Measurements from ENCODE around the gene OTOF. TPM values are rescaled to one million over a fixed set of nuclear protein-coding genes. Genes with fewer than 3 reads are reported as not detected.

OTOF gene
- total RNA-seq, 1 experiment from 2014 or later = 0.10 TPM

- TF ChIP-seq, protein P1, sequence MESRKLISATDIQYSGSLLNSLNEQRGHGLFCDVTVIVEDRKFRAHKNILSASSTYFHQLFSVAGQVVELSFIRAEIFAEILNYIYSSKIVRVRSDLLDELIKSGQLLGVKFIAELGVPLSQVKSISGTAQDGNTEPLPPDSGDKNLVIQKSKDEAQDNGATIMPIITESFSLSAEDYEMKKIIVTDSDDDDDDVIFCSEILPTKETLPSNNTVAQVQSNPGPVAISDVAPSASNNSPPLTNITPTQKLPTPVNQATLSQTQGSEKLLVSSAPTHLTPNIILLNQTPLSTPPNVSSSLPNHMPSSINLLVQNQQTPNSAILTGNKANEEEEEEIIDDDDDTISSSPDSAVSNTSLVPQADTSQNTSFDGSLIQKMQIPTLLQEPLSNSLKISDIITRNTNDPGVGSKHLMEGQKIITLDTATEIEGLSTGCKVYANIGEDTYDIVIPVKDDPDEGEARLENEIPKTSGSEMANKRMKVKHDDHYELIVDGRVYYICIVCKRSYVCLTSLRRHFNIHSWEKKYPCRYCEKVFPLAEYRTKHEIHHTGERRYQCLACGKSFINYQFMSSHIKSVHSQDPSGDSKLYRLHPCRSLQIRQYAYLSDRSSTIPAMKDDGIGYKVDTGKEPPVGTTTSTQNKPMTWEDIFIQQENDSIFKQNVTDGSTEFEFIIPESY (IDR thresholded peaks at IDR 0.05; ENCODE audit: extremely low read depth, insufficient replicate concordance, low read length) = no peak
- TF ChIP-seq, protein P2, sequence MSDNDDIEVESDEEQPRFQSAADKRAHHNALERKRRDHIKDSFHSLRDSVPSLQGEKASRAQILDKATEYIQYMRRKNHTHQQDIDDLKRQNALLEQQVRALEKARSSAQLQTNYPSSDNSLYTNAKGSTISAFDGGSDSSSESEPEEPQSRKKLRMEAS (IDR thresholded peaks at IDR 0.05) = no peak
- TF ChIP-seq ELF1 (IDR thresholded peaks at IDR 0.05; ENCODE audit: borderline replicate concordance, low read depth) (no peak), CEBPB (IDR thresholded peaks at IDR 0.05; ENCODE audit: low read depth) (no peak)
These were observed 67.1 kb downstream of the OTOF start (continued) for GRCh38 chr2:26410764-26411243.

GRCh38 chr2:26409785-26410184, 68.1 kb downstream of the OTOF start:
- Histone ChIP-seq H3K36me3 (ENCODE audit: control insufficient read depth in 1 of 2, insufficient read depth in 2 of 2, low read length in 2 of 2) (no peaks in the 10 kb centered on the region), H3K27me3 (ENCODE audit: insufficient read depth, low read length) (no peaks in the 10 kb centered on the region), H3K9ac (ENCODE audit: low read length) (no peak overlapping the region), H3K9me2 (ENCODE audit: insufficient read depth) (no peaks in the 10 kb centered on the region), H3K4me3 (replicated peaks in 1 of 2; ENCODE audit: low read depth in 1 of 2, low read length in 2 of 2) (no peak overlapping the region), H2AFZ (ENCODE audit: low read depth, low read length, poor library complexity, severe bottlenecking) (no peak overlapping the region), H4K20me1 (ENCODE audit: insufficient read depth) (no peaks in the 10 kb centered on the region; the same call in 1 of the 2 replicates), H3K27ac (ENCODE audit: low read depth, low read length) (no peak overlapping the region), H3K79me2 (ENCODE audit: insufficient read depth, low read length) (no peaks in the 10 kb centered on the region), H3K4me1 (ENCODE audit: control insufficient read depth in 1 of 2, insufficient read depth in 2 of 2, low read length in 2 of 2) (no peaks in the 10 kb centered on the region), H3K9me3 (ENCODE audit: control insufficient read depth in 1 of 2, insufficient read depth in 1 of 2, low read depth in 1 of 2, low read length in 2 of 2) (no peaks in the 10 kb centered on the region), H3K4me2 (ENCODE audit: low read length) (no peak overlapping the region)
- intact Hi-C loops (cut with micrococcal nuclease) = loop anchor here (1.0 kb wide), 1 partner anchor 46 kb away; no protein-coding TSS in a partner anchor
- CTCF ChIA-PET = no interaction called here
- ATAC-seq (no peak), DNase-seq (ENCODE audit: low read depth, low spot score) (no peak)
- POLR2A ChIA-PET = no interaction called here
- no TSS peak for BruUV-seq (replicated peaks)
- RAD21 ChIA-PET (ENCODE audit: low non-redundant PET in 1 of 2, low total read pairs in 2 of 2, uncharacterized antibody in 2 of 2, unreplicated experiment in 2 of 2) = no interaction called here
- TF ChIP-seq CEBPB (IDR thresholded peaks at IDR 0.05; ENCODE audit: low read depth) (no peak), ZNF274 (IDR thresholded peaks at IDR 0.05; ENCODE audit: low read depth, low read length) (no peak), POLR2A (IDR thresholded peaks at IDR 0.05; ENCODE audit: borderline replicate concordance, extremely low read depth, insufficient read depth, insufficient read length) (no peak), ELF1 (IDR thresholded peaks at IDR 0.05; ENCODE audit: borderline replicate concordance, low read depth) (no peak), CBX3 (IDR thresholded peaks at IDR 0.05; ENCODE audit: low read depth) (no peak), JUND (IDR thresholded peaks at IDR 0.05) (no peak), FOSL1 (IDR thresholded peaks at IDR 0.05; ENCODE audit: low read depth) (no peak), SIN3A (IDR thresholded peaks at IDR 0.05; ENCODE audit: low read depth) (no peak), SRF (IDR thresholded peaks at IDR 0.05; ENCODE audit: low read depth) (no peak), YY1 (IDR thresholded peaks at IDR 0.05; ENCODE audit: extremely low read depth, insufficient replicate concordance, low read depth, low read length) (no peak), POLR2AphosphoS5 (IDR thresholded peaks at IDR 0.05; ENCODE audit: low read depth, low read length) (no peak), EZH2phosphoT487 (IDR thresholded peaks at IDR 0.05; ENCODE audit: borderline replicate concordance) (no peak), EZH2 (IDR thresholded peaks at IDR 0.05) (no peak), ZFX (IDR thresholded peaks at IDR 0.05) (no peak), TCF7L2 (IDR thresholded peaks at IDR 0.05; ENCODE audit: borderline replicate concordance, extremely low read depth, insufficient read depth, insufficient read length) (no peak), SP1 (IDR thresholded peaks at IDR 0.05; ENCODE audit: low read depth) (no peak)
- TF ChIP-seq, protein P1 (IDR thresholded peaks at IDR 0.05; ENCODE audit: extremely low read depth, insufficient replicate concordance, low read length) = no peak
- TF ChIP-seq, protein P3, sequence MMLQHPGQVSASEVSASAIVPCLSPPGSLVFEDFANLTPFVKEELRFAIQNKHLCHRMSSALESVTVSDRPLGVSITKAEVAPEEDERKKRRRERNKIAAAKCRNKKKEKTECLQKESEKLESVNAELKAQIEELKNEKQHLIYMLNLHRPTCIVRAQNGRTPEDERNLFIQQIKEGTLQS (IDR thresholded peaks at IDR 0.05) = no peak

Measured in HCT116 (cell line).